Parathyroid adenoma (tissue), 2 donors: Measurements from ENCODE around the gene LGMN.

Experiments
- H2AFZ ChIP-seq: fragments of 300-600 bp; sonication (generic); one replicate; pipeline ENCODE4 v1.7.0; 2017; ENCODE audit warnings: antibody characterized with exemption, mild to moderate bottlenecking
- H3K27ac ChIP-seq: fragments of 300-600 bp; sonication (generic); one replicate; pipeline ENCODE4 v1.7.0; 2017
- H3K27me3 ChIP-seq: fragments of 300-600 bp; sonication (generic); one replicate; pipeline ENCODE4 v1.7.0; 2017; ENCODE audit warnings: low read length; ENCODE audit not compliant: control insufficient read depth, insufficient read depth
- H3K36me3 ChIP-seq: fragments of 300-600 bp; sonication (generic); one replicate; pipeline ENCODE4 v1.7.0; 2017; ENCODE audit warnings: low read length; ENCODE audit not compliant: control insufficient read depth, insufficient read depth
- H3K4me1 ChIP-seq: fragments of 300-600 bp; sonication (generic); one replicate; pipeline ENCODE4 v1.7.0; 2017; ENCODE audit warnings: control low read depth
- H3K4me2 ChIP-seq: fragments of 300-600 bp; sonication (generic); one replicate; pipeline ENCODE4 v1.7.0; 2017; ENCODE audit warnings: low read length
- H3K4me3 ChIP-seq: fragments of 300-600 bp; sonication (generic); one replicate; pipeline ENCODE4 v1.7.0; 2017; ENCODE audit warnings: low read depth, low read length
- H3K79me2 ChIP-seq: fragments of 300-600 bp; sonication (generic); one replicate; pipeline ENCODE4 v1.7.0; 2017; ENCODE audit warnings: control low read depth
- H3K9ac ChIP-seq: fragments of 300-600 bp; sonication (generic); one replicate; pipeline ENCODE4 v1.7.0; 2017; ENCODE audit warnings: mild to moderate bottlenecking
- H3K9me3 ChIP-seq: fragments of 300-600 bp; sonication (generic); one replicate; pipeline ENCODE4 v1.7.0; 2017; ENCODE audit warnings: low read length; ENCODE audit not compliant: control insufficient read depth
- TF ChIP-seq, protein P1 (sequence below): fragments of 300-600 bp; sonication (generic); IDR thresholded peaks from one replicate; pipeline ENCODE4 v1.7.0; 2017; ENCODE audit warnings: antibody characterized with exemption, mild to moderate bottlenecking
- donor health status: primary hyperparathyroidism.

LGMN gene

GRCh38 chr14:92666251-92666650 is 82.2 kb downstream of the LGMN start:
- Histone ChIP-seq H3K4me1 (no peaks in the 10 kb centered on the region), H2AFZ (no peak overlapping the region), H3K4me3 (no peak overlapping the region), H3K4me2 (no peak overlapping the region), H3K79me2 (no peaks in the 10 kb centered on the region), H3K9ac (no peak overlapping the region), H3K27ac (no peak overlapping the region), H3K27me3 (no peaks in the 10 kb centered on the region), H3K36me3 (no peaks in the 10 kb centered on the region), H3K9me3 (no peaks in the 10 kb centered on the region)
- TF ChIP-seq, protein P1, sequence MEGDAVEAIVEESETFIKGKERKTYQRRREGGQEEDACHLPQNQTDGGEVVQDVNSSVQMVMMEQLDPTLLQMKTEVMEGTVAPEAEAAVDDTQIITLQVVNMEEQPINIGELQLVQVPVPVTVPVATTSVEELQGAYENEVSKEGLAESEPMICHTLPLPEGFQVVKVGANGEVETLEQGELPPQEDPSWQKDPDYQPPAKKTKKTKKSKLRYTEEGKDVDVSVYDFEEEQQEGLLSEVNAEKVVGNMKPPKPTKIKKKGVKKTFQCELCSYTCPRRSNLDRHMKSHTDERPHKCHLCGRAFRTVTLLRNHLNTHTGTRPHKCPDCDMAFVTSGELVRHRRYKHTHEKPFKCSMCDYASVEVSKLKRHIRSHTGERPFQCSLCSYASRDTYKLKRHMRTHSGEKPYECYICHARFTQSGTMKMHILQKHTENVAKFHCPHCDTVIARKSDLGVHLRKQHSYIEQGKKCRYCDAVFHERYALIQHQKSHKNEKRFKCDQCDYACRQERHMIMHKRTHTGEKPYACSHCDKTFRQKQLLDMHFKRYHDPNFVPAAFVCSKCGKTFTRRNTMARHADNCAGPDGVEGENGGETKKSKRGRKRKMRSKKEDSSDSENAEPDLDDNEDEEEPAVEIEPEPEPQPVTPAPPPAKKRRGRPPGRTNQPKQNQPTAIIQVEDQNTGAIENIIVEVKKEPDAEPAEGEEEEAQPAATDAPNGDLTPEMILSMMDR = no peak

GRCh38 chr14:92665661-92666110 is 82.7 kb downstream of the LGMN start:
- H3K4me3 ChIP-seq = no peak overlapping the region
- H3K4me1 ChIP-seq = no peaks in the 10 kb centered on the region
- H3K9ac ChIP-seq = no peak overlapping the region
- TF ChIP-seq, protein P1 = no peak
- H2AFZ ChIP-seq = no peak overlapping the region
- no peak overlapping the region for H3K4me2 ChIP-seq
- no peak overlapping the region for H3K27ac ChIP-seq
- H3K9me3 ChIP-seq = no peaks in the 10 kb centered on the region
- H3K27me3 ChIP-seq = no peaks in the 10 kb centered on the region
- H3K79me2 ChIP-seq = no peaks in the 10 kb centered on the region
- no peaks in the 10 kb centered on the region for H3K36me3 ChIP-seq

- no peak overlapping the region for H3K4me3 ChIP-seq
- no peaks in the 10 kb centered on the region for H3K79me2 ChIP-seq
- no peaks in the 10 kb centered on the region for H3K27me3 ChIP-seq
- no peaks in the 10 kb centered on the region for H3K36me3 ChIP-seq
- H2AFZ ChIP-seq = no peak overlapping the region
- H3K4me1 ChIP-seq = no peaks in the 10 kb centered on the region
- H3K9ac ChIP-seq = no peak overlapping the region
- H3K9me3 ChIP-seq = no peaks in the 10 kb centered on the region
- no peak overlapping the region for H3K4me2 ChIP-seq
- TF ChIP-seq, protein P1 = no peak
- H3K27ac ChIP-seq = no peak overlapping the region
Measured at GRCh38 chr14:92663049-92663448, 85.4 kb downstream of the LGMN start.

GRCh38 chr14:92660571-92660970 is 87.9 kb downstream of the LGMN start:
- H3K9me3 ChIP-seq = no peaks in the 10 kb centered on the region
- H3K27me3 ChIP-seq = no peaks in the 10 kb centered on the region
- TF ChIP-seq, protein P1 = no peak
- H3K9ac ChIP-seq = no peak overlapping the region
- no peak overlapping the region for H2AFZ ChIP-seq
- H3K4me3 ChIP-seq = no peak overlapping the region
- H3K4me1 ChIP-seq = peaks cover 12% of the 10 kb centered on the region
- no peaks in the 10 kb centered on the region for H3K79me2 ChIP-seq
- H3K36me3 ChIP-seq = no peaks in the 10 kb centered on the region
- H3K4me2 ChIP-seq = no peak overlapping the region
- no peak overlapping the region for H3K27ac ChIP-seq

- peak overlapping the region; percentile 43 for H3K27ac ChIP-seq
- H3K79me2 ChIP-seq = no peaks in the 10 kb centered on the region
- H3K9me3 ChIP-seq = no peaks in the 10 kb centered on the region
- TF ChIP-seq, protein P1 = no peak
- no peaks in the 10 kb centered on the region for H3K36me3 ChIP-seq
- H3K27me3 ChIP-seq = no peaks in the 10 kb centered on the region
- H2AFZ ChIP-seq = no peak overlapping the region
- H3K4me3 ChIP-seq = no peak overlapping the region
- no peak overlapping the region for H3K4me2 ChIP-seq
- H3K9ac ChIP-seq = no peak overlapping the region
- peaks cover 17% of the 10 kb centered on the region for H3K4me1 ChIP-seq
Measured at GRCh38 chr14:92659765-92660561, 88.5 kb downstream of the LGMN start.
